ENCODE measurements around the gene ATXN7L3B.

ATXN7L3B gene

GRCh38 chr12:74552201-74552600 lies 14.6 kb downstream of the ATXN7L3B start:
- no peak for DNase-seq

GRCh38 chr12:74559728-74560127 lies 22.1 kb downstream of the ATXN7L3B start:
- DNase-seq, result no peak

- DNase-seq, result no peak
Observed at GRCh38 chr12:74563927-74564326, 26.3 kb downstream of the ATXN7L3B start.

GRCh38 chr12:74578486-74578885 lies 40.9 kb downstream of the ATXN7L3B start:
- DNase-seq, result no peak

- DNase-seq, result no peak
Observed at GRCh38 chr12:74579446-74579845, 41.8 kb downstream of the ATXN7L3B start.

- DNase-seq, result no peak
Observed at GRCh38 chr12:74579981-74580380, 42.3 kb downstream of the ATXN7L3B start.

GRCh38 chr12:74581439-74581838 lies 43.8 kb downstream of the ATXN7L3B start:
- DNase-seq, result no peak

- no peak for DNase-seq
Observed at GRCh38 chr12:74584483-74585062, 46.9 kb downstream of the ATXN7L3B start.

GRCh38 chr12:74586251-74586650 lies 48.6 kb downstream of the ATXN7L3B start:
- no peak for DNase-seq

All from DMS 273 treated with DMSO at 0.1 percent for 48 hours (cell line).